Lung (tissue), 12 donors: ENCODE measurements around the gene TBCD. TPM values are rescaled to one million over a fixed set of nuclear protein-coding genes. Genes with fewer than 3 reads are reported as not detected.

Experiments
- ATAC-seq: fragments of 200-7000 bp; cut with Tn5 transposase; one replicate; pipeline ENCODE4 v1.9.1; 2020; ENCODE audit warnings: moderate number of reproducible peaks; ENCODE audit not compliant: insufficient read depth, low FRiP score
- DNase-seq, 3 donors: peaks; one replicate each; pipeline ENCODE4 v3.0.0-alpha.2; 2013 to 2017
- H3K27ac ChIP-seq, 2 donors: one replicate each; pipeline ENCODE4 v1.5.1; 2013; ENCODE audit warnings: mild to moderate bottlenecking in 2 of 2, moderate library complexity in 2 of 2, control low read depth in 1 of 2, inconsistent platforms in 1 of 2, low read depth in 1 of 2, low read length in 1 of 2
- H3K27me3 ChIP-seq, 3 donors: one replicate each; pipeline ENCODE4 v1.5.1; 2013; ENCODE audit warnings: low read length in 2 of 3; ENCODE audit not compliant: control insufficient read depth in 3 of 3, insufficient read depth in 3 of 3
- H3K36me3 ChIP-seq, 4 donors: one replicate each; pipeline ENCODE4 v1.5.1; 2013; ENCODE audit warnings: low read length in 4 of 4, mild to moderate bottlenecking in 1 of 4, moderate library complexity in 1 of 4; ENCODE audit not compliant: control insufficient read depth in 4 of 4, insufficient read depth in 4 of 4
- H3K4me1 ChIP-seq, 5 donors: one replicate each; pipeline ENCODE4 v1.5.1; 2013; ENCODE audit warnings: low read length in 5 of 5, mild to moderate bottlenecking in 2 of 5, moderate library complexity in 1 of 5; ENCODE audit not compliant: control insufficient read depth in 5 of 5, insufficient read depth in 5 of 5
- H3K4me3 ChIP-seq: one replicate; pipeline ENCODE4 v1.5.1; 2013; ENCODE audit warnings: mild to moderate bottlenecking, control low read depth, moderate library complexity
- H3K9ac ChIP-seq, 2 donors: one replicate each; pipeline ENCODE4 v1.5.1; 2013; ENCODE audit warnings: low read length in 2 of 2, control low read depth in 1 of 2; ENCODE audit not compliant: insufficient read depth in 1 of 2
- H3K9me3 ChIP-seq, 4 donors: one replicate each; pipeline ENCODE4 v1.5.1; 2013; ENCODE audit warnings: low read length in 3 of 4, mild to moderate bottlenecking in 1 of 4, moderate library complexity in 1 of 4; ENCODE audit not compliant: control insufficient read depth in 4 of 4, insufficient read depth in 3 of 4
- CTCF ChIP-seq: IDR thresholded peaks from 2 replicates; pipeline ENCODE4 v1.5.1; 2012; ENCODE audit warnings: mild to moderate bottlenecking; ENCODE audit errors: control extremely low read depth, extremely low read depth
- WGBS, 2 donors: extraction: QIAGEN DNeasy Blood & Tissue Kit; methylation state at CpG; one replicate each; pipeline ENCODE4 v1.1.7; 2013; 5-methylcytosine and 5-hydroxymethylcytosine counted together
- polyA plus RNA-seq, 2 donors: library from polyadenylated mRNA; stranded (reverse); fragments of 200-250 nt; gene quantifications; one replicate each; pipeline ENCODE4 v1.2.1, GENCODE V29; 2013
- total RNA-seq, 2 donors: library from RNA; depleted of rRNA in 1 of 2; stranded (reverse); fragments of >200 nt in 1 of 2; gene quantifications; one replicate each; pipeline ENCODE4 v1.2.1, GENCODE V29; 2014 to 2021
- donor health status: control.
- donor health status: control.
- donor health status: Bipolar disorder and iron deficiency.
- donor health status: healthy.
- donor health status: DM: yes; HTN: yes; CAD: no.

The TBCD gene
- total and polyA plus RNA-seq, 4 donors = 57.6 to 119 (median 90.3) TPM

- Histone ChIP-seq H3K27me3 (no peaks in the 10 kb centered on the region), H3K4me1 (peaks cover 0 to 4% (median 0%) of the 10 kb centered on the region in 5 donors), H3K4me3 (no peak overlapping the region), H3K9me3 (no peaks in the 10 kb centered on the region), H3K36me3 (peaks cover 7 to 71% (median 28%) of the 10 kb centered on the region in 4 donors), H3K9ac (no peak overlapping the region), H3K27ac (no peak overlapping the region)
- TF ChIP-seq CTCF = no peak
- DNase-seq (no peak), ATAC-seq (no peak)
- 90 to 95% methylated on average over 33 to 34 of the region's 34 CpGs for WGBS, 2 donors
These were observed 176.1 kb downstream of the TBCD start for GRCh38 chr17:82927661-82928601.

GRCh38 chr17:82929011-82929622 is 177.3 kb downstream of the TBCD start:
- peaks cover 11 to 66% (median 27%) of the 10 kb centered on the region in 4 donors for H3K36me3 ChIP-seq
- H3K4me3 ChIP-seq = no peak overlapping the region
- DNase-seq (no peak), ATAC-seq (no peak)
- H3K9ac ChIP-seq = no peak overlapping the region
- no peak for TF ChIP-seq CTCF
- no peaks in the 10 kb centered on the region for H3K27me3 ChIP-seq
- WGBS, 2 donors = 95 to 96% methylated on average over 35 of the region's 35 CpGs
- H3K9me3 ChIP-seq = no peaks in the 10 kb centered on the region
- H3K4me1 ChIP-seq = peaks cover 0 to 4% (median 0%) of the 10 kb centered on the region in 5 donors
- no peak overlapping the region for H3K27ac ChIP-seq

GRCh38 chr17:82929676-82930042 is 177.8 kb downstream of the TBCD start:
- no peak overlapping the region for H3K9ac ChIP-seq
- no peak overlapping the region for H3K27ac ChIP-seq
- H3K4me1 ChIP-seq = peaks cover 0 to 4% (median 0%) of the 10 kb centered on the region in 5 donors
- WGBS, 2 donors = 91 to 93% methylated on average over 9 of the region's 9 CpGs
- no peaks in the 10 kb centered on the region for H3K9me3 ChIP-seq
- no peak for ATAC-seq
- H3K27me3 ChIP-seq = no peaks in the 10 kb centered on the region
- no peak overlapping the region for H3K4me3 ChIP-seq
- DNase-seq = no peak
- H3K36me3 ChIP-seq = peaks cover 11 to 65% (median 27%) of the 10 kb centered on the region in 4 donors
- no peak for TF ChIP-seq CTCF
